NCI-H2107 (cell line): ENCODE measurements around the gene ATP10D.

Experiments
- DNase-seq: peaks from one replicate; lab custom pipeline; 2025; lab: John Stamatoyannopoulos, UW

ATP10D gene

GRCh38 chr4:47590325-47590724, 105.2 kb downstream of the ATP10D start:
- DNase-seq: no peak

- DNase-seq: no peak
Measured at GRCh38 chr4:47597696-47598095, 112.6 kb downstream of the ATP10D start.

GRCh38 chr4:47598320-47598719, 113.2 kb downstream of the ATP10D start:
- DNase-seq: no peak

GRCh38 chr4:47598896-47599295, 113.8 kb downstream of the ATP10D start:
- DNase-seq: no peak

- DNase-seq: no peak
Measured at GRCh38 chr4:47606482-47606881, 121.4 kb downstream of the ATP10D start.

GRCh38 chr4:47612116-47613023, 127.3 kb downstream of the ATP10D start:
- no peak for DNase-seq

- DNase-seq: no peak
Measured at GRCh38 chr4:47615385-47615784, 130.3 kb downstream of the ATP10D start.

GRCh38 chr4:47617607-47618006, 132.5 kb downstream of the ATP10D start:
- DNase-seq: no peak

GRCh38 chr4:47619691-47620090, 134.6 kb downstream of the ATP10D start:
- DNase-seq: no peak

- no peak for DNase-seq
Measured at GRCh38 chr4:47621181-47621580, 136.1 kb downstream of the ATP10D start.

- DNase-seq: no peak
Measured at GRCh38 chr4:47624031-47624441, 139.0 kb downstream of the ATP10D start.

GRCh38 chr4:47631161-47631560, 146.1 kb downstream of the ATP10D start:
- no peak for DNase-seq

- DNase-seq: no peak
Measured at GRCh38 chr4:47639531-47639930, 154.5 kb downstream of the ATP10D start.

GRCh38 chr4:47640911-47641310, 155.8 kb downstream of the ATP10D start:
- DNase-seq: no peak

- no peak for DNase-seq
Measured at GRCh38 chr4:47641755-47642154, 156.7 kb downstream of the ATP10D start.

- DNase-seq: no peak
Measured at GRCh38 chr4:47642191-47642830, 157.2 kb downstream of the ATP10D start.
